Mesothelial cell of epicardium (in vitro differentiated cells): Measurements from ENCODE around the gene MXRA8. TPM values are rescaled to one million over a fixed set of nuclear protein-coding genes. Genes with fewer than 3 reads are reported as not detected.

Experiments
- DNase-seq, 2 experiments: peaks; one replicate each; pipeline ENCODE4 v3.0.0; 2021; ENCODE audit warnings: low spot score in 2 of 2; ENCODE audit not compliant: unreplicated experiment in 2 of 2
- H3K27ac Mint-ChIP-seq: 2 replicates; pipeline ENCODE4 v1.8.0; 2021; ENCODE audit warnings: mixed read lengths
- H3K27me3 Mint-ChIP-seq: 2 replicates; pipeline ENCODE4 v1.8.0; 2021; ENCODE audit warnings: low read depth, mixed read lengths
- H3K36me3 Mint-ChIP-seq: 2 replicates; pipeline ENCODE4 v1.8.0; 2021; ENCODE audit warnings: mixed read lengths
- H3K4me1 Mint-ChIP-seq: 2 replicates; pipeline ENCODE4 v1.8.0; 2021; ENCODE audit warnings: mixed read lengths
- H3K4me3 Mint-ChIP-seq: 2 replicates; pipeline ENCODE4 v1.8.0; 2021; ENCODE audit warnings: mild to moderate bottlenecking, moderate library complexity, mixed read lengths
- H3K9me3 Mint-ChIP-seq: 2 replicates; pipeline ENCODE4 v1.8.0; 2021; ENCODE audit warnings: mixed read lengths
- CTCF ChIP-seq: fragments of 200-600 bp; sonication (generic); IDR thresholded peaks from one replicate; pipeline ENCODE4 v1.5.0; 2021; ENCODE audit warnings: antibody characterized with exemption; ENCODE audit not compliant: unreplicated experiment
- total RNA-seq: library from RNA; stranded (reverse); gene quantifications from 3 replicates; pipeline ENCODE4 v1.2.1, GENCODE V29; 2021

The MXRA8 gene
- total RNA-seq, 1 donor from 2014 or later, result 157 TPM

GRCh38 chr1:1347026-1347595 lies 11.2 kb downstream of the MXRA8 start:
- no peak for DNase-seq
- Mint-ChIP-seq H3K4me1 (peaks cover 15% of the 10 kb centered on the region), H3K27ac (no peak overlapping the region), H3K4me3 (peak overlapping the region; percentile 73), H3K9me3 (no peaks in the 10 kb centered on the region), H3K36me3 (no peaks in the 10 kb centered on the region), H3K27me3 (no peaks in the 10 kb centered on the region)
- peak; percentile 2 for TF ChIP-seq CTCF

- no peaks in the 10 kb centered on the region for H3K9me3 Mint-ChIP-seq
- H3K4me3 Mint-ChIP-seq, result peak overlapping the region; percentile 44
- no peaks in the 10 kb centered on the region for H3K36me3 Mint-ChIP-seq
- no peak for DNase-seq
- peaks cover 12% of the 10 kb centered on the region for H3K4me1 Mint-ChIP-seq
- TF ChIP-seq CTCF, result no peak
- no peaks in the 10 kb centered on the region for H3K27me3 Mint-ChIP-seq
- no peak overlapping the region for H3K27ac Mint-ChIP-seq
Measured at GRCh38 chr1:1346501-1346890, 11.9 kb downstream of the MXRA8 start.

GRCh38 chr1:1345860-1346500 lies 12.4 kb downstream of the MXRA8 start:
- H3K4me1 Mint-ChIP-seq, result peaks cover 12% of the 10 kb centered on the region
- H3K27me3 Mint-ChIP-seq, result no peaks in the 10 kb centered on the region
- H3K9me3 Mint-ChIP-seq, result no peaks in the 10 kb centered on the region
- peaks cover 4% of the 10 kb centered on the region for H3K36me3 Mint-ChIP-seq
- DNase-seq, result no peak
- H3K4me3 Mint-ChIP-seq, result no peak overlapping the region
- no peak overlapping the region for H3K27ac Mint-ChIP-seq
- no peak for TF ChIP-seq CTCF

GRCh38 chr1:1345384-1345783 lies 13.0 kb downstream of the MXRA8 start:
- H3K27ac Mint-ChIP-seq, result no peak overlapping the region
- DNase-seq, result no peak
- H3K4me1 Mint-ChIP-seq, result peaks cover 12% of the 10 kb centered on the region
- no peaks in the 10 kb centered on the region for H3K9me3 Mint-ChIP-seq
- no peak for TF ChIP-seq CTCF
- H3K27me3 Mint-ChIP-seq, result no peaks in the 10 kb centered on the region
- no peak overlapping the region for H3K4me3 Mint-ChIP-seq
- peaks cover 10% of the 10 kb centered on the region for H3K36me3 Mint-ChIP-seq

GRCh38 chr1:1344655-1345361 lies 13.5 kb downstream of the MXRA8 start:
- Mint-ChIP-seq H3K4me1 (peaks cover 12% of the 10 kb centered on the region), H3K36me3 (peaks cover 12% of the 10 kb centered on the region), H3K27me3 (no peaks in the 10 kb centered on the region), H3K27ac (no peak overlapping the region), H3K9me3 (no peaks in the 10 kb centered on the region), H3K4me3 (no peak overlapping the region)
- DNase-seq, result no peak
- TF ChIP-seq CTCF, result peak; percentile 71
